CD14-positive monocyte (primary cell): Measurements from ENCODE around the gene SLC4A1AP. TPM values are rescaled to one million over a fixed set of nuclear protein-coding genes. Genes with fewer than 3 reads are reported as not detected.

Experiments
- DNase-seq, 3 donors: peaks; one replicate each; pipeline ENCODE4 v3.0.0-alpha.2; 2011 to 2022
- H2AFZ ChIP-seq: 2 replicates; pipeline ENCODE4 v1.6.0; 2012; ENCODE audit warnings: mild to moderate bottlenecking, low read depth, low read length, inconsistent platforms; ENCODE audit not compliant: insufficient read depth, poor library complexity, severe bottlenecking
- H3K27ac ChIP-seq, 2 donors: 1 replicate in 1 of 2; 2 replicates in 1 of 2; pipeline ENCODE4 v1.5.1; 2012 to 2013; ENCODE audit warnings: low read length in 2 of 2, control low read depth in 1 of 2, inconsistent platforms in 1 of 2, low read depth in 1 of 2, mild to moderate bottlenecking in 1 of 2
- H3K27me3 ChIP-seq, 2 donors: one replicate each; pipeline versions ENCODE4 v1.6.0 to v1.6.1; 2011 to 2013; ENCODE audit warnings: low read length in 2 of 2; ENCODE audit not compliant: control insufficient read depth in 2 of 2, insufficient read depth in 2 of 2
- H3K36me3 ChIP-seq, 2 donors: replicated peaks in 1 of 2; 1 replicate in 1 of 2; 2 replicates in 1 of 2; pipeline versions ENCODE4 v1.5.1 to v1.6.1; 2012 to 2013; ENCODE audit warnings: low read length in 2 of 2, control low read depth in 1 of 2, inconsistent platforms in 1 of 2, mild to moderate bottlenecking in 1 of 2; ENCODE audit not compliant: insufficient read depth in 2 of 2, control insufficient read depth in 1 of 2
- H3K4me1 ChIP-seq, 2 donors: 1 replicate in 1 of 2; 2 replicates in 1 of 2; pipeline versions ENCODE4 v1.5.1 to v1.6.1; 2012 to 2013; ENCODE audit warnings: low read length in 2 of 2, control low read depth in 1 of 2, inconsistent platforms in 1 of 2, mild to moderate bottlenecking in 1 of 2, moderate library complexity in 1 of 2; ENCODE audit not compliant: insufficient read depth in 2 of 2, control insufficient read depth in 1 of 2
- H3K4me2 ChIP-seq: replicated peaks from 2 replicates; pipeline ENCODE3; 2012; ENCODE audit warnings: low read length, moderate library complexity, mild to moderate bottlenecking; ENCODE audit not compliant: poor library complexity, severe bottlenecking; ENCODE audit errors: extremely low read depth
- H3K4me3 ChIP-seq, 3 experiments: fragments of 200-600 bp in 1 of 3; sonication (generic) in 1 of 3; replicated peaks in 1 of 3; 1 replicate in 2 of 3; 2 replicates in 1 of 3; pipeline ENCODE4 v1.5.1; 2011 to 2013; ENCODE audit warnings: low read length in 3 of 3, mild to moderate bottlenecking in 3 of 3, control low read depth in 2 of 3, low read depth in 2 of 3, inconsistent platforms in 1 of 3, moderate library complexity in 1 of 3
- H3K79me2 ChIP-seq: 2 replicates; pipeline ENCODE4 v1.6.0; 2012; ENCODE audit warnings: mild to moderate bottlenecking, control low read depth, inconsistent platforms, low read length, moderate library complexity; ENCODE audit not compliant: insufficient read depth
- H3K9ac ChIP-seq: 2 replicates; pipeline ENCODE4 v1.6.0; 2017; ENCODE audit warnings: low read length, mild to moderate bottlenecking; ENCODE audit not compliant: insufficient read depth, poor library complexity, severe bottlenecking
- H3K9me3 ChIP-seq, 2 donors: replicated peaks in 1 of 2; 1 replicate in 1 of 2; 2 replicates in 1 of 2; pipeline versions ENCODE4 v1.5.1 to v1.6.1; 2012 to 2013; ENCODE audit warnings: low read length in 2 of 2, control low read depth in 1 of 2; ENCODE audit not compliant: control insufficient read depth in 1 of 2, insufficient read depth in 1 of 2
- H4K20me1 ChIP-seq: 2 replicates; pipeline ENCODE4 v1.6.0; 2012; ENCODE audit warnings: mild to moderate bottlenecking, low read length, control low read depth, moderate library complexity; ENCODE audit not compliant: insufficient read depth
- H3K27ac Mint-ChIP-seq, 7 donors: one replicate each; pipeline ENCODE4 v1.8.0; 2020; ENCODE audit warnings: mild to moderate bottlenecking in 7 of 7, mixed read lengths in 7 of 7, moderate library complexity in 6 of 7, inconsistent platforms in 2 of 7
- H3K27me3 Mint-ChIP-seq, 3 donors: one replicate each; pipeline ENCODE4 v1.8.0; 2021 to 2022; ENCODE audit warnings: low read depth in 3 of 3, mild to moderate bottlenecking in 3 of 3, mixed read lengths in 3 of 3, moderate library complexity in 3 of 3, inconsistent platforms in 1 of 3
- H3K36me3 Mint-ChIP-seq, 2 donors: one replicate each; pipeline ENCODE4 v1.8.0; 2020; ENCODE audit warnings: mixed read lengths in 2 of 2, inconsistent platforms in 1 of 2, mild to moderate bottlenecking in 1 of 2
- H3K4me1 Mint-ChIP-seq: one replicate; pipeline ENCODE4 v1.8.0; 2020; ENCODE audit warnings: mild to moderate bottlenecking, mixed read lengths
- H3K4me3 Mint-ChIP-seq, 2 donors: one replicate each; pipeline ENCODE4 v1.8.0; 2020; ENCODE audit warnings: mild to moderate bottlenecking in 2 of 2, mixed read lengths in 2 of 2, moderate library complexity in 1 of 2
- H3K9me3 Mint-ChIP-seq, 7 donors: one replicate each; pipeline ENCODE4 v1.8.0; 2020 to 2022; ENCODE audit warnings: mixed read lengths in 7 of 7, mild to moderate bottlenecking in 6 of 7, moderate library complexity in 6 of 7, inconsistent platforms in 2 of 7
- WGBS: methylation state at CpG from one replicate; pipeline ENCODE4 v1.1.5; 2013; ENCODE audit warnings: missing lambda C conversion rate; ENCODE audit not compliant: insufficient coverage; 5-methylcytosine and 5-hydroxymethylcytosine counted together
- intact Hi-C, 2 donors: fragments of 100-400 bp; cut with micrococcal nuclease; formaldehyde crosslinking; loops; one replicate each; pipeline versions ENCODE4 v1.15.0 to v1.15.1; 2023
- polyA plus RNA-seq, 3 donors: library from polyadenylated mRNA; depleted of rRNA in 1 of 3; unstranded in 2 of 3; stranded (reverse) in 1 of 3; fragments of 300-500 nt in 2 of 3; fragments of >200 nt in 1 of 3; fragmentation: Illumina TruSeq in 2 of 3; gene quantifications; 1 replicate in 2 of 3; 2 replicates in 1 of 3; pipeline ENCODE4 v1.2.3, GENCODE V29; 2012 to 2021
- TF ChIP-seq, protein P1 (sequence below): fragments of 200-600 bp; IDR thresholded peaks from one replicate; pipeline ENCODE4 v1.8.0; 2022; ENCODE audit warnings: antibody characterized with exemption, mild to moderate bottlenecking

The SLC4A1AP gene
- polyA plus RNA-seq, 3 donors, result 12.7 to 24.9 (median 18.3) TPM

DNA sequence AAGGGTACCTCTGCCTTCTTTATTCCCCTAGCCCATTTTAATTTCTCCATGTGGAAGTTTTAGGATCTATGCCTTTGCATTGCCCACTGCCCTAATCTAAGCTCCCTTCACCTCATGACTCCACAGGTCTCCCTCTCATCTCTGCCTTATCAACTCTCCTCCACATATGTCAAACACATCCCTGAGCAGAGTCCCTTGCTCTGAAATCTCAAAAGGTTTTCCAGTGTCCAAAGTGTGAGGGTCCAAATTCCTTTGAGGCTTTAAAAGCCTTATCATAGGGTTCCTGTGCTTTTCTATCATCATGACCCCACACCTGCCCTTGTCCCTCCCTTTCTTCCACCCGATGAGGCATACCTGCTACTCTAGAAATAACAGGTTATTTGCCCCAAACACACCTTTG lies 38.6 kb downstream of the SLC4A1AP start:
- TF ChIP-seq, protein P1, sequence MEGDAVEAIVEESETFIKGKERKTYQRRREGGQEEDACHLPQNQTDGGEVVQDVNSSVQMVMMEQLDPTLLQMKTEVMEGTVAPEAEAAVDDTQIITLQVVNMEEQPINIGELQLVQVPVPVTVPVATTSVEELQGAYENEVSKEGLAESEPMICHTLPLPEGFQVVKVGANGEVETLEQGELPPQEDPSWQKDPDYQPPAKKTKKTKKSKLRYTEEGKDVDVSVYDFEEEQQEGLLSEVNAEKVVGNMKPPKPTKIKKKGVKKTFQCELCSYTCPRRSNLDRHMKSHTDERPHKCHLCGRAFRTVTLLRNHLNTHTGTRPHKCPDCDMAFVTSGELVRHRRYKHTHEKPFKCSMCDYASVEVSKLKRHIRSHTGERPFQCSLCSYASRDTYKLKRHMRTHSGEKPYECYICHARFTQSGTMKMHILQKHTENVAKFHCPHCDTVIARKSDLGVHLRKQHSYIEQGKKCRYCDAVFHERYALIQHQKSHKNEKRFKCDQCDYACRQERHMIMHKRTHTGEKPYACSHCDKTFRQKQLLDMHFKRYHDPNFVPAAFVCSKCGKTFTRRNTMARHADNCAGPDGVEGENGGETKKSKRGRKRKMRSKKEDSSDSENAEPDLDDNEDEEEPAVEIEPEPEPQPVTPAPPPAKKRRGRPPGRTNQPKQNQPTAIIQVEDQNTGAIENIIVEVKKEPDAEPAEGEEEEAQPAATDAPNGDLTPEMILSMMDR, result no peak
- Histone ChIP-seq H3K9ac (no peak overlapping the region), H3K9me3 (no peaks in the 10 kb centered on the region), H2AFZ (no peak overlapping the region), H3K27ac (no peak overlapping the region), H3K4me2 (no peak overlapping the region), H3K4me3 (no peak overlapping the region), H3K27me3 (no peaks in the 10 kb centered on the region), H3K79me2 (no peaks in the 10 kb centered on the region), H4K20me1 (no peaks in the 10 kb centered on the region), H3K4me1 (peaks cover 22 to 25% of the 10 kb centered on the region in 2 donors), H3K36me3 (peaks cover 4 to 17% of the 10 kb centered on the region in 2 donors)
- peaks cover 0 to 1% (median 0%) of the 10 kb centered on the region in 3 donors for H3K27me3 Mint-ChIP-seq
- peaks cover 26% of the 10 kb centered on the region for H3K4me1 Mint-ChIP-seq
- no peak for DNase-seq
- H3K27ac Mint-ChIP-seq, result peak overlapping the region in 1 of 7 donors; percentile 7
- peaks cover 0 to 3% (median 0%) of the 10 kb centered on the region in 7 donors for H3K9me3 Mint-ChIP-seq
- intact Hi-C loops, result loop anchor here in 1 of 2 donors (5.0 kb wide), 1 partner anchor 750 kb away; no protein-coding TSS in a partner anchor
- H3K36me3 Mint-ChIP-seq, result peaks cover 12 to 14% of the 10 kb centered on the region in 2 donors
- no peak overlapping the region for H3K4me3 Mint-ChIP-seq
- 100% methylated on average over 1 of the region's 1 CpG for WGBS

DNA sequence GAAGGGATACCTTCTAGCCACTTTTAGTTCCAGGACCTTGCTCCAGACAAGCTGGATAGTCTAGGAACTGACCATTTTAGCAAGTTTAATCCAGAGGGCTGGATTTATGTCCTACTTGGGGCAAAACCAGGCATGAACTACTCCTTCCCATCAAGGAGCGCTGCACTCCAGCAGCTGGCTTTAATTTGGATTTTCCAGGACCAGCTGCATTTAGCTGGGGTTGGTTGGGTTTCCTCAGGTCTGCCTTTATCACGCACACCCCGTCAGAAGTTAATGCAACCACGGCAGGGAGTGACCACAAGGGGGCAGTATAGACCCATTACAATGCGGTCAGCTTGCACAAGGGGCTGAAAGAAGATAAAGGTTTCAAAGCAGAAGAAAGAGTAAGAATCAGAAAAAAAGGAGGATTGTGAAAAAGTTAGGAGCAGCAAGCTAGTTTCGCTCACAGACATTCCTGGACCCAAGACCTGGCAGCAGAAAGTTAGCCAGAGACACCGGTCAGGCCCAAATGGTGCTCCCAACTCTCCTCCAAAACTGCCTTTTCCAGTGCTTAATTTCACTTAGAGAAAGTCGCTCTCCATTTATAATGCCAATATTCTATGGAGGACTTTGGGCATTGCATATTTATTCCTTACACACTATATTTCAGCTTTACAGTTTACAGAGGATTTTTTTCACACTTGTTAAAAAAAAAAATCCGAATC lies 40.1 kb downstream of the SLC4A1AP start:
- Histone ChIP-seq H3K36me3 (peaks cover 2% of the 10 kb centered on the region in 2 donors), H4K20me1 (no peaks in the 10 kb centered on the region), H3K27ac (no peak overlapping the region), H2AFZ (no peak overlapping the region), H3K4me3 (no peak overlapping the region), H3K27me3 (no peaks in the 10 kb centered on the region), H3K9me3 (no peaks in the 10 kb centered on the region), H3K79me2 (no peaks in the 10 kb centered on the region), H3K9ac (no peak overlapping the region), H3K4me2 (no peak overlapping the region), H3K4me1 (peaks cover 22 to 25% of the 10 kb centered on the region in 2 donors)
- H3K27me3 Mint-ChIP-seq, result peaks cover 0 to 1% (median 0%) of the 10 kb centered on the region in 3 donors
- peaks cover 0 to 3% (median 0%) of the 10 kb centered on the region in 7 donors for H3K9me3 Mint-ChIP-seq
- H3K36me3 Mint-ChIP-seq, result peaks cover 2% of the 10 kb centered on the region in 2 donors
- TF ChIP-seq, protein P1, result peak; percentile 91
- intact Hi-C loops, result loop anchor here in 1 of 2 donors (5.0 kb wide), 1 partner anchor 749 kb away; no protein-coding TSS in a partner anchor
- peaks cover 26% of the 10 kb centered on the region for H3K4me1 Mint-ChIP-seq
- H3K27ac Mint-ChIP-seq, result peak overlapping the region in 3 of 7 donors; percentile 10 to 68 (median 24)
- no peak overlapping the region for H3K4me3 Mint-ChIP-seq
- WGBS, result 17% methylated on average over 5 of the region's 9 CpGs
- peak; percentile 79 to 90 (median 85) for DNase-seq
